H9 (cell line): ENCODE results near the gene NCOA1. TPM values are rescaled to one million over a fixed set of nuclear protein-coding genes. Genes with fewer than 3 reads are reported as not detected.

ENCODE experiments used
- DNase-seq: peaks from one replicate; pipeline ENCODE4 v3.0.0-alpha.2; 2017
- H2AFZ ChIP-seq: one replicate; pipeline ENCODE4 v1.6.1; 2013; ENCODE audit warnings: mild to moderate bottlenecking, low read length, control low read depth, moderate library complexity
- H2AK5ac ChIP-seq: 2 replicates; pipeline ENCODE4 v1.6.1; 2013; ENCODE audit warnings: low read length, control low read depth, mixed read lengths; ENCODE audit not compliant: insufficient read length
- H2BK120ac ChIP-seq: one replicate; pipeline ENCODE4 v1.6.1; 2013; ENCODE audit warnings: low read depth, mild to moderate bottlenecking, low read length, control low read depth, inconsistent platforms; ENCODE audit not compliant: poor library complexity, severe bottlenecking
- H2BK12ac ChIP-seq: 2 replicates; pipeline ENCODE4 v1.6.1; 2013; ENCODE audit warnings: low read length, control low read depth, mixed read lengths, low read depth; ENCODE audit not compliant: insufficient read length
- H2BK15ac ChIP-seq: 2 replicates; pipeline ENCODE4 v1.6.1; 2013; ENCODE audit warnings: low read depth, low read length, control low read depth
- H2BK20ac ChIP-seq: one replicate; pipeline ENCODE4 v1.6.1; 2013; ENCODE audit warnings: low read depth, mild to moderate bottlenecking, low read length, control low read depth, inconsistent platforms; ENCODE audit not compliant: poor library complexity, severe bottlenecking
- H2BK5ac ChIP-seq: 2 replicates; pipeline ENCODE4 v1.6.1; 2013; ENCODE audit warnings: low read length, control low read depth, mixed read lengths; ENCODE audit not compliant: insufficient read length
- H3K14ac ChIP-seq: 2 replicates; pipeline ENCODE4 v1.6.1; 2013; ENCODE audit warnings: low read length, control low read depth; ENCODE audit not compliant: insufficient read depth
- H3K18ac ChIP-seq: 2 replicates; pipeline ENCODE4 v1.6.1; 2013; ENCODE audit warnings: low read depth, mild to moderate bottlenecking, mixed read lengths, low read length, control low read depth; ENCODE audit not compliant: insufficient read length
- H3K23ac ChIP-seq: 2 replicates; pipeline ENCODE4 v1.6.1; 2013; ENCODE audit warnings: low read length, control low read depth, mixed read lengths, low read depth; ENCODE audit not compliant: insufficient read length
- H3K23me2 ChIP-seq: 2 replicates; pipeline ENCODE4 v1.6.1; 2013; ENCODE audit warnings: low read depth, mild to moderate bottlenecking, mixed read lengths, low read length, control low read depth; ENCODE audit not compliant: insufficient read length, poor library complexity, severe bottlenecking
- H3K27ac ChIP-seq: 2 replicates; pipeline ENCODE4 v1.5.1; 2013; ENCODE audit warnings: low read length, control low read depth, mixed read lengths, low read depth; ENCODE audit not compliant: insufficient read length
- H3K27me3 ChIP-seq: 2 replicates; pipeline ENCODE4 v1.6.1; 2013; ENCODE audit warnings: low read length, control low read depth, inconsistent platforms; ENCODE audit not compliant: insufficient read depth
- H3K4ac ChIP-seq: 2 replicates; pipeline ENCODE4 v1.6.1; 2013; ENCODE audit warnings: low read depth, mild to moderate bottlenecking, control low read depth, inconsistent platforms, low read length, moderate library complexity
- H3K4me1 ChIP-seq: 2 replicates; pipeline ENCODE4 v1.6.1; 2013; ENCODE audit warnings: low read length, control low read depth, inconsistent platforms; ENCODE audit not compliant: insufficient read depth
- H3K4me2 ChIP-seq: 2 replicates; pipeline ENCODE4 v1.6.1; 2013; ENCODE audit warnings: low read length, control low read depth, mixed read lengths; ENCODE audit not compliant: insufficient read length, insufficient read depth
- H3K56ac ChIP-seq: 2 replicates; pipeline ENCODE4 v1.6.1; 2013; ENCODE audit warnings: low read depth, mild to moderate bottlenecking, mixed read lengths, low read length, control low read depth; ENCODE audit not compliant: insufficient read length
- H3K79me1 ChIP-seq: 2 replicates; pipeline ENCODE4 v1.6.1; 2013; ENCODE audit warnings: low read depth, mild to moderate bottlenecking, moderate library complexity, low read length, control low read depth, inconsistent platforms; ENCODE audit not compliant: insufficient read depth, poor library complexity, severe bottlenecking
- H3K79me2 ChIP-seq: 2 replicates; pipeline ENCODE4 v1.6.1; 2013; ENCODE audit warnings: low read length, control low read depth, inconsistent platforms; ENCODE audit not compliant: insufficient read depth
- H3K9ac ChIP-seq: 2 replicates; pipeline ENCODE4 v1.6.1; 2013; ENCODE audit warnings: low read length, control low read depth, mixed read lengths; ENCODE audit not compliant: insufficient read length; ENCODE audit errors: extremely low read depth
- H3K9me3 ChIP-seq: one replicate; pipeline ENCODE4 v1.6.1; 2013; ENCODE audit warnings: low read depth, low read length, inconsistent platforms; ENCODE audit not compliant: control insufficient read depth
- H3T11ph ChIP-seq: one replicate; pipeline ENCODE4 v1.6.1; 2013; ENCODE audit warnings: mild to moderate bottlenecking, low read length, control low read depth, inconsistent platforms
- H4K20me1 ChIP-seq: one replicate; pipeline ENCODE4 v1.6.1; 2013; ENCODE audit not compliant: control insufficient read depth, insufficient read length, insufficient read depth
- H4K5ac ChIP-seq: 2 replicates; pipeline ENCODE4 v1.6.1; 2013; ENCODE audit warnings: low read depth, mild to moderate bottlenecking, mixed read lengths, low read length, control low read depth; ENCODE audit not compliant: insufficient read length
- H4K8ac ChIP-seq: replicated peaks from 2 replicates; pipeline ENCODE4 v1.6.1; 2013; ENCODE audit warnings: low read length, control low read depth, mixed read lengths, low read depth; ENCODE audit not compliant: insufficient read length
- H4K91ac ChIP-seq: 2 replicates; pipeline ENCODE4 v1.6.1; 2013; ENCODE audit warnings: low read depth, mild to moderate bottlenecking, moderate library complexity, mixed read lengths, low read length, control low read depth; ENCODE audit not compliant: insufficient read length
- H3K27ac Mint-ChIP-seq, 3 experiments: 2 replicates in 2 of 3; 3 replicates in 1 of 3; pipeline ENCODE4 v1.8.0; 2020 to 2021; ENCODE audit warnings: mixed read lengths in 3 of 3, mild to moderate bottlenecking in 1 of 3, moderate library complexity in 1 of 3
- H3K27me3 Mint-ChIP-seq: 2 replicates; pipeline ENCODE4 v1.8.0; 2021; ENCODE audit warnings: low read depth, mild to moderate bottlenecking, moderate library complexity, mixed read lengths
- H3K36me3 Mint-ChIP-seq, 3 experiments: 2 replicates in 2 of 3; 3 replicates in 1 of 3; pipeline ENCODE4 v1.8.0; 2020 to 2021; ENCODE audit warnings: low read depth in 3 of 3, mixed read lengths in 3 of 3; ENCODE audit not compliant: insufficient read depth in 1 of 3
- H3K4me1 Mint-ChIP-seq, 2 experiments: 2 replicates each; pipeline ENCODE4 v1.8.0; 2020; ENCODE audit warnings: mixed read lengths in 2 of 2
- H3K4me3 Mint-ChIP-seq, 2 experiments: 2 replicates in 1 of 2; 3 replicates in 1 of 2; pipeline ENCODE4 v1.8.0; 2020 to 2021; ENCODE audit warnings: mild to moderate bottlenecking in 2 of 2, mixed read lengths in 2 of 2, moderate library complexity in 1 of 2
- H3K9me3 Mint-ChIP-seq, 2 experiments: 2 replicates in 1 of 2; 3 replicates in 1 of 2; pipeline ENCODE4 v1.8.0; 2020; ENCODE audit warnings: mild to moderate bottlenecking in 2 of 2, mixed read lengths in 2 of 2, moderate library complexity in 1 of 2
- total RNA-seq: library from RNA; stranded (reverse); gene quantifications from 2 replicates; pipeline ENCODE4 v1.2.1, GENCODE V29; 2021
- TF ChIP-seq, protein P1 (sequence below): fragments of 200-600 bp; sonication (generic); conservative IDR thresholded peaks from 3 replicates; pipeline ENCODE4 v1.8.0; 2021; ENCODE audit warnings: antibody characterized with exemption, mild to moderate bottlenecking

The NCOA1 gene
- total RNA-seq, 1 experiment from 2014 or later: 14.8 TPM

GRCh38 chr2:24650997-24651642, 160.1 kb downstream of the NCOA1 start:
- TF ChIP-seq, protein P1, sequence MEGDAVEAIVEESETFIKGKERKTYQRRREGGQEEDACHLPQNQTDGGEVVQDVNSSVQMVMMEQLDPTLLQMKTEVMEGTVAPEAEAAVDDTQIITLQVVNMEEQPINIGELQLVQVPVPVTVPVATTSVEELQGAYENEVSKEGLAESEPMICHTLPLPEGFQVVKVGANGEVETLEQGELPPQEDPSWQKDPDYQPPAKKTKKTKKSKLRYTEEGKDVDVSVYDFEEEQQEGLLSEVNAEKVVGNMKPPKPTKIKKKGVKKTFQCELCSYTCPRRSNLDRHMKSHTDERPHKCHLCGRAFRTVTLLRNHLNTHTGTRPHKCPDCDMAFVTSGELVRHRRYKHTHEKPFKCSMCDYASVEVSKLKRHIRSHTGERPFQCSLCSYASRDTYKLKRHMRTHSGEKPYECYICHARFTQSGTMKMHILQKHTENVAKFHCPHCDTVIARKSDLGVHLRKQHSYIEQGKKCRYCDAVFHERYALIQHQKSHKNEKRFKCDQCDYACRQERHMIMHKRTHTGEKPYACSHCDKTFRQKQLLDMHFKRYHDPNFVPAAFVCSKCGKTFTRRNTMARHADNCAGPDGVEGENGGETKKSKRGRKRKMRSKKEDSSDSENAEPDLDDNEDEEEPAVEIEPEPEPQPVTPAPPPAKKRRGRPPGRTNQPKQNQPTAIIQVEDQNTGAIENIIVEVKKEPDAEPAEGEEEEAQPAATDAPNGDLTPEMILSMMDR: no peak
- H2BK120ac ChIP-seq: no peak overlapping the region
- no peak overlapping the region for H3K18ac ChIP-seq
- no peak overlapping the region for H3K4ac ChIP-seq
- no peaks in the 10 kb centered on the region for H3K27me3 ChIP-seq
- Mint-ChIP-seq H3K4me1 (peaks cover 8% of the 10 kb centered on the region in 2 experiments), H3K4me3 (no peak overlapping the region), H3K27me3 (no peaks in the 10 kb centered on the region), H3K9me3 (no peaks in the 10 kb centered on the region), H3K27ac (no peak overlapping the region), H3K36me3 (no peaks in the 10 kb centered on the region)
- H3K4me1 ChIP-seq: no peaks in the 10 kb centered on the region
- no peaks in the 10 kb centered on the region for H3K23me2 ChIP-seq
- no peak overlapping the region for H3K14ac ChIP-seq
- no peaks in the 10 kb centered on the region for H3K79me1 ChIP-seq
- no peak overlapping the region for H3K27ac ChIP-seq
- H4K91ac ChIP-seq: no peak overlapping the region
- H2AFZ ChIP-seq: no peak overlapping the region
- H3K79me2 ChIP-seq: no peaks in the 10 kb centered on the region
- no peak overlapping the region for H2BK20ac ChIP-seq
- H3K56ac ChIP-seq: no peak overlapping the region
- H3K9ac ChIP-seq: no peak overlapping the region
- DNase-seq: no peak
- no peak overlapping the region for H4K8ac ChIP-seq
- no peak overlapping the region for H2BK15ac ChIP-seq
- no peaks in the 10 kb centered on the region for H4K20me1 ChIP-seq
- H3K23ac ChIP-seq: no peak overlapping the region
- no peaks in the 10 kb centered on the region for H3K9me3 ChIP-seq
- H2BK5ac ChIP-seq: no peak overlapping the region
- no peak overlapping the region for H2BK12ac ChIP-seq
- H4K5ac ChIP-seq: no peak overlapping the region
- H3K4me2 ChIP-seq: no peak overlapping the region
- no peak overlapping the region for H3T11ph ChIP-seq
- H2AK5ac ChIP-seq: no peak overlapping the region
